GM19193 (cell line): Measurements from ENCODE around the gene GRM7.

Source experiments
- POLR2A ChIP-seq: IDR thresholded peaks from 4 replicates; pipeline ENCODE4 v1.6.1; 2011; ENCODE audit not compliant: insufficient read depth, insufficient read length; ENCODE audit errors: extremely low read depth

GRM7 gene

DNA sequence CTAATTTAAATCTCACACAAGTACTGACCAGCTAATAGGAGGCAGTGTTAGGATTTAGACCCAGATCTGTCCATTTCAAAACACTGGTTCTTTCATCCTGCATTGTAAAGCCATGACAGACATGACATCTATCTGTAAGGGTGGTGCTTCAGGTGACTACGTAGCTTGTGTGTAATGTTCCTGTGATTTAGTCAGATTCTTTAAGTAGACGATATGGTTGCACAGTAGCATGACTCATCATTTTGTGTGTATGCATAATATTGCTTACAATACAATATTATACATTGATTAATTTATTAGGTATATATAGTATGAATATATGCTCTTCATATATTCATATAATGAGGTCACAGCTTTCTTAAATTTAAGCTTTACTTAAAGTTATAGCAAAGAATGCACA lies 628.5 kb downstream of the GRM7 start:
- no peak for TF ChIP-seq POLR2A

DNA sequence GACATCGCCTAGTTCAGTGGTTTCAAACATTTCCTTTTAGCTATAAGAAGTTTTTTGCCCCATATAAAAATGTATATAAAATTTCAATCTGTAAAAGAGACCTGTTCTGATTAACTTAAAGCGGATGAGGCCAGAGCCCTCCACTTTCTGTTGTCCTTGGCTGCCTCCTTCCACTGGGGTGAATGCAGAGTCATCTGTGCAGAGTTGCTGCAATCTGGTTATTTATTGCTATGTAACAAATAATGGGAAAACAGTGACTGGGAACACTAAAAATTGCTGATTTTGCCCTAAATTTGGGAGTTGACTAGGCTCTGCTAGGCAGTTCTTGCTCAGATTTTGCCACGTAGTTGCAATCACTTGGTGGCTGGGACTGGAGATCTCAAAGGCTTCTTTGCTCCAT lies 637.8 kb downstream of the GRM7 start:
- TF ChIP-seq POLR2A = no peak

DNA sequence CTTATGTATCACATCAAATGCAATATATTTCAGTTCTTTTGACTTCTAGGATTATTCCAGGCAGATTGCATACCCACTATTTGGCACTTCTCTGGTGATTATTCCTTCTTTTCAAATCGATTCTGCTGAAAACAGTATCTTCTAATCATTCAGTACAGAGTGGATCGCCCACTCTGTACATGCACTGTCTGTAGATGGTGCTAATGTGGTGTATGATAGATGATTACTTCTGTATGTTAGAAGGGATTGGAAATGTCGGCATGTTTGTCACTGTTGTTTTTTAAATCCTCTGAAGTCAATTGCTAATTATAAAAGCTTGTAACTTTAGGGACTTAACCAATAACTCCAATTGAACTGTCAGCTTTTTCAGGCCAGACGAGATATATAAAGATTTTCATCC lies 642.5 kb downstream of the GRM7 start:
- TF ChIP-seq POLR2A = no peak

DNA sequence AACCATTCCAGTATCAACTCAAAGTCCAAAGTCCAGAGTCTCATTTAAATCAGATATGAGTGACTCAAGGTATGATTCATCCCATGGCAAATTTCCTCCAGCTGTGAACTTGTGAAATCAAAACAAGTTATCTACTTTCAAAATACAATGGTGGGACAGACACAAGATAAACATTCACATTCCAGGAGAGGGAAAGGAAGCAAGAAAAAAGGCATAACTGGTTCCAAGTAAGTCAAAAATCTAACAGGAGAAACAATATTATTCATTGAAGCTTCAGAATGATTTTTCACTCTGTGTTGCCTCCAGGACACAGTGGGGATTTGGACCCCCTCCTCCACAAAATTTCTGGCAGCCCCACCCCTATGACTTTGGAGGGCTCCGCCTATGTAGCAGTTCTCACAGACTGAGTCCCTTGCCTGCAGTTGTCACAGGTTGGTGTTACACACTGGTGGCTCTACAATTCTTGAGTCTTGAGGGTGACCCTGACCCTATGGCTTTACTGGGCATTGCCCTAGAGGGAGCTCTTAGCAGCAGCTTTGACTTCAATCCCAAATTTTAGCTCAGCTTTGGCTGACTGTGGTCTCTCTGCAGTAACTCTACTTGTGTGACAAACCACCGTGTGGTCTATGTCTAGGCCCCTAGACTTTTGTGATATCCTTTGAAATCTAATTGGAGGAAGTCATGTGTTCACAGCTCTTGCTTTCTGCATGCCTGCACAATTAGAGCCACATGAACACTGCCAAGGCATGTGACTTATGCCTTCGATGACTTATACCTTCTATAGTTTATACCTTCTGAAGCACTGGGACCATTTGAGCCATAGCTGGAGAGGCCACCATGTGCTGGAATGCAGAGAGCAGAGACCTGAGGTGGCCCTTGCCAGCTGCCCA lies 644.2 kb downstream of the GRM7 start:
- TF ChIP-seq POLR2A = no peak

DNA sequence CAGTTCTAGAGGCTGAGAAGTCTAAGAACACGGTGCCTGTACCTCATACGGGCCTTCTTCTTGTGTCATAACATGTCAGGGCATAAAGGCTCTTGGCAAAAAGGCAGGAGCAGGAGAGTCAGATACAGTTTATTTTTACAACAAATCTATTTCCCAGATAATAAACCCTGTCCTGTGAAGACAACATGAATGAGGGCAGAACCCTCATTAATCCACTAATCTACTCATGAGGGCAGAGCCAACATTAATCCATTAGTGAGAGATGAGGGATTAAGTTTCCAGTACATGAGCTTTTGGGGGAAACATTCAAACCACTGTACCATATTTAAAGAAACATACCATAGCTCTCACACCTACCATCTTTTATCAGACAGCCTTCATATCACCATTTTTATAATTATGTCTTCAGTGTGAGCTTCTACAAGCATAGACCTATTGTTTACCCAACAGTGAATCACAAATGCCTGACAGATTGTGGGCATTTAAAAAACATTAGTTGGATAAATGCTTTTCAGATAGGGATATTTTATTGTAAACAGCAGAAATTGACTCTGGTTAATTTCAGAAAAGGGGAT lies 645.8 kb downstream of the GRM7 start:
- TF ChIP-seq POLR2A = no peak

DNA sequence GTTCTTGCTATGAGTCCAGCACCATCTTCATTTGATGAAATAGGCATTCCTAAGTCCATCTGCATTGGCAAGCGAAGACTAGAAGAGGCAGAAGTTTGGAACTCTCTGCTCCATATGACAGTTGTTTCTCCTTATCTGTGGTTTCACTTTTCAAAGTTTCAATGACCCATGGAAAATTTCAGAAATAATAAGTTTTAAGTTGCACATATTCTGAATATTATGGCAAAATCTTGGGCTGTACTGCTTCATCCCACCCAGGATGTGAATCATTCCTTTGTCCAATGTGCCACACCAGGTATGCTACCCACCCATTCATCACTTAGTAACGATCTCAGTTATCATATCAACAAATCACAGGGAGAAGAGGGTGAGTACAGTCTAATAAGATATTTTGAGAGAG lies 647.9 kb downstream of the GRM7 start:
- no peak for TF ChIP-seq POLR2A

DNA sequence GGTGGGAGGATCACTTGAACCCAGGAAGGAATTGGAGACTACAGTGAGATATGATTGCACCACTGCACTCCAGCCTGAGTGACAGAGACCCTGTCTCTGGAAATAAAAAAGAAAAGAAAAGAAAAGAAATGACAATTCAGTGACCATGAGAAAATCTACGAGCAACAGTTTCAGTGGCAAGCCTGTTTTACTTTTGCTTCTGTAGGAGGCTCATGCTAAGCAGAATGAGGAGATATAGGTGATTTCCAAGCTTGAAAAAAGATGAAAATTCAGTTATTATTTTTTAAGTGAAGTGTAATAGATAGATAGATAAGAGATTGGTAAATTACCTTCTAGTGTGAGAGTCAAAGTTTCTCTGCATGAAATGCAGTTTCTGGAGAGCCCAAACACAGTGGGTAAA lies 651.1 kb downstream of the GRM7 start:
- TF ChIP-seq POLR2A = no peak

DNA sequence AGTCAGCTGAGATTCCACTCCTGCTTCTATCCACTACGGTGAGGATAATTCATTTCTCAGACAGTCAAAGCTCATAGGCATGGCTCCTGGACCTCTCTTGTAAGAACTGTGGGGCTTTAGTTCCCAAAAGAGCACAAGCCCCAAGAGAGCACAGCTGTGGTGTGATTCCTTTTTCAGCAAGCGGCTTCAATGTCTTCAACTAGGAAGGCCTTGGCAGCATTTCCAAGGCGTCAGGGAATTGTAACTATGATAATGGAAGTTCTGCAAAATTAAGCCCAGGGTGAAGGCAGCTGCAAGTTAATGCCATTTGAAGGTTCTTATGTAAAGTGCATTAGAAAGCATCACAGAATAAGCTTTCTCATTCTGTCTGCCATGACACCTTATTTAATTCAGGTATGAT lies 657.1 kb downstream of the GRM7 start:
- no peak for TF ChIP-seq POLR2A

DNA sequence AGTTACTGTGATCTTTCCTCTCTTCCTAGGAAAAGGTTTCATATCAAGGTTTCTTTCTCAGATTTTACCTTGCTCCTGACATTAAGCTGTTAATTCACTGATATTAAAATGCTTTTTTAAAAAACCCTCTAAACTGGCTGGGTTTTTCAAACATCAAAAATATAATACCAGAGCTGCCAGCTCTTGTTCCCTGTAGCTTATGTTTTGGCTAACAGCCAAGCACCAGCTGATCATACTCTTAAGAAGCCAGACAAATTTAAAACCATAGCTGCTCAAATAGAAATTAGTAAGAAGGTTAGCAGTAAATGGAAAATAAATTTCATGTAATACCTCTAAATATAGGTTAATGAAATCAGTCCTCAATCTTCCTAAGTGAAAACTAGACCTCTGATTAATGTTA lies 657.5 kb downstream of the GRM7 start:
- TF ChIP-seq POLR2A = no peak

DNA sequence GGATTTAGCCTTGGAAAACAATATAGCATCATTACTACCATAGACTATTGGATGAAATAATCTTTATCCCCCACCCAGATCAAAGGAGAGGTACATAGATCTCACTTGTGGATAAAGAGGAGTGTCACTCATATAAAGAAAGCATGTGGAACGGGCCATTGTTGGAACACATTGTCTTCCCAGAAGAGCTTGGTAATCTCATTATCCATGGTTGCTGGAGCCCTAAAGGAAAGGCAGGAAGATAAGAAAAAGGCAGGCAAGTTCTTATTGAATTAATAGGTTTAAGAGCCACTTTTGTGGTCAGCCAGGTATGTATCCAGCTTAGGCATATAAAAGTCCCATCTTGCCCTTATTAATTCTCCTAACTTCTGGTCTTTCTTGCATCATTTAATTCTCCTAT lies 659.1 kb downstream of the GRM7 start:
- TF ChIP-seq POLR2A = no peak

DNA sequence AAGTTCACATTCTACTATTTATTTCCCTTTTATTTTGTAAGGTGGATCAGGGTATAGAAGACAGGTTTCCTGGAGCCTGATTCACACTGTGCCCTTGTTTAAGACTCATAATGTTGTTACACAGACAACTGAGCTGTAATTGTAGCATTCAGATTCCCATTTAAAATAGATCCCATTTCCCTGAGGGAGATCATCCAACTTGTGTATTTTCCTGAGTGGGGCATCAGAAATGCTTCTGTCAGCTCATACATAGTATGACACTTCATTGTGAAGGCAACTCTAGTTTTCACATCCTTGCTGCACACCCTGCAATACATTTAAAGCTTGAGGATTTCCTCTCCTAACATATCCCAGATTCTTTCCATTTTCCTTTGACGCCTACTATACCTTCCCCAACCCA lies 659.7 kb downstream of the GRM7 start:
- TF ChIP-seq POLR2A = no peak

DNA sequence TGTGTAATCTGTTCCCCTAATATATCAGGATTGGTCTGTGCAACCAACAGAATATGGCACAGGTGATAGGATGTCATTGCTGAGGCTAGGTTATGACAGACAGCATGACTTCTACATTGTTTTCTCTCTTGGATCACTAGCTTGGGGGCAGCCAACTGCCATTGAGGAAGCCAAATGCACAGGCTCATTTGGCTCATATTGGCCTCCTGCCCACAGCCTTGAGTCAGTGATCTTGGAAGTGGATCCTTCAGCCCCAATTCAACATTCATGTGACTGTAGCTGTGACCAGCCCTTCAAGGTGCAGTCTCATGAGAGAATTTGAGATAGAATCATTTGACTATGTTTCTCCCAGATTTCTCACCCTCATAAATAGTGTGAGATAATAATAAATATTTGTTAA lies 675.6 kb downstream of the GRM7 start:
- TF ChIP-seq POLR2A = no peak

DNA sequence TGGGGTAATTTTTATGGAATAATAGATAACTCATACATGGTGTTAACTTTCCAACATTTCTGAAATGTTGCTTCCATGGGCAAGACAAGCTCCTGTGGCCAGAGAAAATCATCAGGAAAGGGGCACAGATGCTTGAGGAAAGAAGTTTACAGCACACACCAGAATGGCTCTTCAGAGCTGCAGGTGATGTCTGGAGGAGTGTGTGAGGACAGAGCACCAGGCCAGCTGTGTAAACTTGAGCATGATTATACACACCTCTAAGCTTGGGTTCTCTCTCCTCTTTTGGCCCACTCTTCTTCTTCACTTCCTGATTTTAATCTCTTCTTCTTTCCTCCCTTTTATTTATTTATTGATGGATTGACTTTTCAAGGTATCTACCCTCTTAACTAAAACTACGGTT lies 676.0 kb downstream of the GRM7 start:
- TF ChIP-seq POLR2A = no peak

DNA sequence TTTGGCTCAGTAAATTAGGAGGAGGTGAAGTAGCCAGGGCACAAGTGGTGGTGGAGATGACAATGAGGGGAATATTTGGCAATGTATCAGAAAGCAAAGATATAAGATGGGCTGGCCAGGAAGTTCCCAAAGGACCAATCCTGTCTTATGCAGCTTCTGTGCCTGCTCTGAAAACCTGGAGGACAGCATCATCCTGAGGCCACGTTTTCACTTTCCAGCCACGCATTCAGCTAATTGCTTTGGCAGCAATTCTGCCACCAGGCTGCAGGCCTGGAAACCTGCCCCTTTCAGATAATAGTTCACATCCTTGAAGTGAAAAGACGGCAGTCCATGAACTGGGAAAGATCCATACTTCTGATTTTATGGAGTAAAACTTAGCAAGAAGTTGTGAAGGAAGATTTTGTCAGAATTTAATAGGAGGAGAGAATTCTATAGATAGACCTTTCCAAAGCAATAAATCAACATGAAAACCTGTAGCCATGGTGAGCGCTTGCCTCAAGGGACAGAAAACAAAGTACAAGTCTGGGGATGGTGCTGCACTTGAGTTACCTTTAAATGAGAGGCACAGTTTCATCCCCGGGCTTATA lies 682.5 kb downstream of the GRM7 start:
- no peak for TF ChIP-seq POLR2A

DNA sequence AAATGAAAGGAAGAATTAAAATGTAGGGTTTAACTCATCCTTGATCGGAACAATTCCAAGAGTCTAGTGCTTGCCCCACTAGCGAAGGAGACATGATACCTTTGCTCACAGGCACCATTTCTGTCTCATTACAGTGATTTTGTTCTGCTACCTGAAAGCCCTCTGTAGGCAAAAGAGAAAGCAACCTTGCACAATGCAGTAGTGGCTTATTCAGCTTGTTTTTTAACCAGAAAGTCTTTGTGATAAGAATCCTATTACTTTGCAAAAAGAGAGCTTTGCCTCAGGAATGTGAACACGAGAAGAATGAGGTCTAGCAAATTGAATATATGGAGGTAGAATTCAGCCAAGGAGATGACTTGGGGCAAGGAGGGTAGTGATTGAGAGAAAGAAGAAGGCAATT lies 684.4 kb downstream of the GRM7 start:
- no peak for TF ChIP-seq POLR2A

DNA sequence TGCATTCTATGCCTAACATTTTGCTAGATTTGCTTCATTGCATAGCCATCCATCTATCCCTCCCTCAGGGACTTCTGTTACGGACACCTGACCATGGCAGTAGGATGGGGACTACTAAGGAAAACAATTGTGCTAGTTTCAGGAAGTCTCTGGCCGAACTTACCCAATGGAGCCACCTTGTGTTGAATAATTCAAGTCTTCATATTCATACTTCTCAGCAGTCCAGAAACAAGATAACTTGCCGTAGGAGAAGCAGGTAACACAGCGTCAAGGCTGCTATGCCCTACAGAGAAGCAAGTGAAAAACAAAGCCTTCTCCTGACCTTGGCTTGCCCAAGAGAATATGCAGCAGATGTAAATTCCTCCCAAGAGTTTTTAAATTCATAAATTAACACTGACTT lies 685.3 kb downstream of the GRM7 start:
- no peak for TF ChIP-seq POLR2A
